ENCODE measurements around the gene NFKBIE.

DNA sequence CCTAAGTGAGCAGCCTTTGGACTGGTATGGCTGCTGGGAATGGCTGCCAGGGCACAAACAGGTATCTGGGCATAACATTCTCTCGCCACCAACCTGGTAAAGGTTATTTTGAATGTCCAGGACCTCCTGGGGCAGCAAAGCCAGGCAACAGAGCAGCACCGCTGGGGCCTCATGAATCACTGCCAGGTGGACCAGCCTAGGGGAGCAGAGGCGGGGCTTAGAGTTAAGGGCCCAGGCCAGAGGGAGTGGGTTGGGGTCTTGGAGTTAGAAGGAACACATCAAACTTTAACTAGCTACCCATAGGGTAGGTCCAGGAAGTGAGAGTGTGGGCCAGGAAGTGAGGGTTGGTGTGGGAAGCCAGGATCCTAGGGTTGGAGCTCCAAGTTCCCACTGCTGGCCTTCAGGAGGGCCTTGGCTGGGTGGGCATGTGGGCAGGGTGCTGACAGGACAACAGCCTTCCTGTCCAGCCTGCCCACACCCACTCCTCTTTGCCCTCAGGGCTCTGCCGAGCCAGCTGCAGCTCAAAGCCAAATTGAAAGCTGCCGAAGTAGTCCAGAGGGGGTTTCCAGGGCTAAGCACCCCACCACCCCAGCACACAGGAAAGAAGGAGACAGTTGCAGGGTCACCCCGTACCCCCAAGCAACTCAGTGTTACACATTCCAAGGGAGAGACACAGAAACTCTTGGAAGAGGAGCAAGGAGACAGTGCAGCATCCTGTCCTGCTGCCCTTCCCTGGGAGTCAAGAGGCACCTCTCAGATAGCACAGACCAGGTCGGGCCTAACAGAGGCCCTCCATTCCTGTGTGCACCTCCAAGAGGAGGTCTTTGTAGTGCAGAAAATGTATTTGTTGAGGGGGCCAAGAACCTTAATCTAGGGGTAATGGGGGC lies 2.6 kb downstream of the NFKBIE start:
- no peak for TF ChIP-seq CTCF (optimal IDR thresholded peaks at IDR 0.05 in 1 of 3, IDR thresholded peaks at IDR 0.05 in 1 of 3, conservative IDR thresholded peaks at IDR 0.05 in 1 of 3; ENCODE audit: extremely low read depth in 1 of 3, insufficient read depth in 2 of 3, low read length in 3 of 3)
- TF ChIP-seq EZH2 (IDR thresholded peaks at IDR 0.05; ENCODE audit: low read length), result no peak
